GM18861 (cell line): Measurements from ENCODE around the gene MAP1LC3C.
"Not testable (repeated sequence)": the region's sequence is repeated elsewhere in the genome, so short reads cannot be mapped to it uniquely, and the experiment has no call there.

Experiments
- ATAC-seq: cut with Tn5 transposase; IDR thresholded peaks from one replicate; pipeline ENCODE4 v1.9.1; 2021; ENCODE audit not compliant: unreplicated experiment

MAP1LC3C gene

DNA sequence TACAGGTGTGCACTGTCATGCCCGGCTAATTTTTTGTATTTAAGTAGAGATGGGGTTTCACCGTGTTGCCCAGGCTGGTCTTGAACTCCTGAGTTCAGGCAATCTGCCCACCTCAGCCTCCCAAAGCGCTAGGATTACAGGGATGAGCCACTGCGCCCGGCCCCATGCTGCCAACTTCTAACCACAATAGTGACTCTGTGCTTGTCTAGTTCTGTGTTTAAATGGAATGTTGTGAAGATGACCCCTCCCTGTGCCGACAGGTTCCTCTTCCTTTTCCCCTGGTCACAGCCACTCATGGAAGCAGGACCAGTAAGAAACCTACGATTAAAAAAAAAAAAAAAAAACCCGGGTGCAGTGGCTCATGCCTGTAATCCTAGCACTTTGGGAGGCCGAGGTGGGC lies 4.7 kb downstream of the MAP1LC3C start:
- ATAC-seq = no peak

DNA sequence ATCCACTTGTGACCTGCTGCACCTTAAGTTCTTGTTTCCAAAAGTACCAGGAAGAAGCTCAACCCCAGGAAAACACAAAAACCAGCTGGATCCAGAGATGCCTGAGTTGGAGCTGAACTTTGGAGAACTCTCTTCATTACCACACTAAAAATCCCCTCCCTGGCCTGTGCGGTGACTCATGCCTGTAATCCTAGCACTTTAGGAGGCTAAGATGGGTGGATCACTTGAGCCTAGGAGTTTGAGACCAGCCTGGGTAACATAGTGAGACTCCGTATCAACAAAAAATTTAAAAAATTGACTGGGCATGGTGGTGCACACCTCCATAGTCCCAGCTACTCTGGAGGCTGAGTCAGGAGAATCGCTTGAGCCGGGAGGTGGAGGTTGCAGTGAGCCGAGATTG lies 6.2 kb downstream of the MAP1LC3C start:
- ATAC-seq = no peak

DNA sequence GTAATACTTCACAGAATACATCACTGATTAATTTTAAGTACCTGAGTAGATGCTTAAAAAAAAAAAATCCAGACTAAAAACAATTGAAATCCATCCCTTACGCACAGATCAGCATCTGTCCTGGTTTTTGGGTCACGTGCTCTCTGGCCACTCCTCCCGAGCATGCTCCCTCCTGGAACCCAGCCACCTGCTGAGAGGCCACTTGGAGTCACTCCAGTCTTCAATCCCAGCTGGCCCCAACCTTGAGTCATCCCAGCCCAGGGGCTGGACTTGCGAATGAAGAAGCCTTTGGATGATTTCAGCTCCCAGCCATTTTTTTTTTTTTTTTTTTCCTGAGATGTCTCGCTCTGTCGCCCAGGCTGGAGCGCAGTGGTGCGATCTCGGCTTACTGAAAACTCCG lies 8.9 kb downstream of the MAP1LC3C start:
- no peak for ATAC-seq

DNA sequence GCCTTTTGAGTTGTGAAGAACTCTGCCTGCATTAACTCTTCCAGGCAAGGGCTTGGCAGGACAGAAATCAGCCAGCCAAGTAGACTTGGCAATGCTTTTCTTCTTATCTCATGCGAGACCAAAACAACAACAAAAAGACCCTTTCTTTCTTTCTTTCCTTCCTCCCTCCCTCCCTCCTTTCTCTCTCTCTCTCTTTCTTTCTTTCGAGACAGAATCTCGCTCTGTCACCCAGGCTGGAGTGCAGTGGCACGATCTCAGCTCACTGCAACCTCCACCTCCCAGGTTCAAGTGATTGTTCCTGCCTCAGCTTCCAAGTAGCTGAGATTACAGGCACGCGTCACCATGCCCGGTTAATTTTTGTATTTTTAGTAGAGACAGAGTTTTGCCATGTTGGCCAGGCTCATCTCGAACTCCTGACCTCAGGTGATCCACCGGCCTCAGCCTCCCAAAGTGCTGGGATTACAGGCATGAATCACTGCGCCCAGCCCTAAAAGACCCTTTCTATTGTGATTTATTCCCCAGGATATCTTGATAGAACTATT lies 10.4 kb downstream of the MAP1LC3C start:
- not testable (repeated sequence) for ATAC-seq

GRCh38 chr1:241985787-241986186 lies 13.1 kb downstream of the MAP1LC3C start:
- no peak for ATAC-seq

GRCh38 chr1:241979926-241980325 lies 19.0 kb downstream of the MAP1LC3C start:
- ATAC-seq = no peak

DNA sequence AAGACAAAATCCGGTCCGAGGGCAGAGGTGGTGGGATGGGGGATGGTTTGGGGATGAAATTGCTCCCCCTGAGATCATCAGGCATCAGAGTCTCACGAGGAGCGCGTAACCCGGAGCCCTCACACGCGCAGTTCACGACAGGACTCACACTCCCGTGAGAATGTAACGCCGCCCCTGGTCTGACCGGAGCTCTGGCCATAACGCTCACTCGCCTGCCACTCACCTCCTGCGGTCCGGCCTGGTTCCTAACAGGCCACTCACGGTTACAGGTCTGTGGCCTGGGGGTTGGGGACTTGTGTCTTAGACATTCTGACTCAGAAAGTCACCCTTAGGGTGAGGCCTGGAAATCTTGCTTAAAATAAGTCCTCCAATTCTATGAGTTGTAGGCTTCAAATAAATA lies 19.8 kb downstream of the MAP1LC3C start:
- ATAC-seq = no peak

DNA sequence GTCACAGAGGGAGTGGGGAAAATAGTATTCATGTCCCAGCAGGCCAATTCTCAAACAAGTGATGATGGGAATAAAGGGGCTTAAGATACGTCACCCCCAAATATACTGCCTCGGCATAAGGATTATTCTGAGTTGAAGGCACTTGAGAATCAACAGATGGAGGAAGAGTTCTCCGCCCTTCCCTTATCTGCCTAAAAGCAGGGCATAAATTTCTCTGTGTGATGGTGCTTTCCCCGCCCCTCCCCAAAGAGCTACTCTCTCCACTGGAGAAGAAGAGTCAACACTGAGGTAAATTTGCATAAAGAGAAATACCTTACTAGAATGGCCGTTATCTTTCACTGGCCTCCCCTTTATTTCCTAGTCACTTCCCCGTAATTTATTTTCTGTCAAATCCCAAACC lies 22.7 kb downstream of the MAP1LC3C start:
- ATAC-seq = no peak

- no peak for ATAC-seq
Measured at GRCh38 chr1:241972703-241973369, 26.1 kb downstream of the MAP1LC3C start.

DNA sequence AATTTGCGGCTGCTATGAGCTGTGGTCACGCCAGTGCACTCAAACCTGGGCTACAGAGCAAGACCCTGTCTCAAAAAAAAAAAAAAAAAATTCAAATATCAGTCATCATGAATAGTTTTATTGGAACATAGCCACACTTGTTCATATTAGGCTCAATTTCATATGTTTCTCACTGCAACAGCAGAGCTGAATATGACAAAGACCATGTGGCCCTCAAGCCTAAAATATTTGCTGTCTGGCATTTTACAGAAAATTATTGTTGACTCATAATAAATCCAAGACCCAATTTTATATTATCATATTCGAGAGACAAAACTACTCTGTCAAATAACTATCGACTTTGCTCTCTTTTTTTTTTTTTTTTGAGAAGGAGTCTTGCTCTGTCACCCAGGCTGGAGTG lies 30.3 kb downstream of the MAP1LC3C start:
- ATAC-seq = no peak

GRCh38 chr1:241964550-241965282 lies 34.2 kb downstream of the MAP1LC3C start:
- ATAC-seq = no peak

GRCh38 chr1:241963722-241964121 lies 35.2 kb downstream of the MAP1LC3C start:
- no peak for ATAC-seq

DNA sequence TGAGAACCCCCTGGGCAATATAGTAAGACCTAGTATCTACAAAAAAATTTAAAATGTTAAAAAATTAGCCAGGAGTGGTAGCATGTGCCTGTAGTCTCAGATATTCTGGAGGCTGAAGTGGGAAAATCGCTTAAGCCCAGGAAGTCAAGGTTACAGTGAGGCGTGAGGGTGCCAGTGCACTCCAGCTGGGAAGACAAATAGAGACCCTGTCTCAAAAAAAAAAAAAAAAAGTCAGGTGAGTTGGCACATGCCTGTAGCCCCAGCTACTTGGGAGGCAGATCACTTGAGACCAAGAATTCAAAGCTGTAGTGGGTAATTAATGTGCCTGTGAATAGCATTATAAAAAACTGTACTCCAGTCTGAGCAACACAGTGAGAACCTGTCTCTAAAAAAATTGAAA lies 36.7 kb downstream of the MAP1LC3C start:
- no peak for ATAC-seq

- no peak for ATAC-seq
Measured at GRCh38 chr1:241957692-241958494, 41.0 kb downstream of the MAP1LC3C start, which contains the start of gene BECN2. BECN2 (plus strand) TSS chr1:241957767; CDS start chr1:241957767, 0 bp downstream.

GRCh38 chr1:241950390-241950789 lies 48.5 kb downstream of the MAP1LC3C start:
- ATAC-seq = no peak

DNA sequence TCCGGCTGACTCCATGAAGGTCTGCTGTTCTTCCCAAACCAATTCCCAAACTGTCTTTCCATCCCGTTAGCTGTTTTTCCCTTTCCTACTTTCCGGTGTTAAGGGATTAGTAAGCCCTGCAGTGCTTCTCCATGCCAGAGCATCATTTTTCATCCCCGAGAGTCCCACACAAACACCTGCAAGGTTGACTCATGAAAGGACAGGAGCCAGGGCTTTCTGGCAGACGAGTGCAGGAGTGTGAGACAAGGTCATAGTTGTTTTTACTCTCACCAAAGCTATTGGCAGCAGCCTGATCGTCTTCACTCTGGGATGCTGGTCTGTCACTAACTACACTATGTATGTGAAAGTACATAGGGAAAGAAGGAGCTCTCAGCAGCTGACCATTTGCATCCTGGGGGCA lies 51.5 kb downstream of the MAP1LC3C start:
- no peak for ATAC-seq
